KMS-11 (cell line): ENCODE measurements around the gene KCNC4.

Experiments used
- H2AFZ ChIP-seq: fragments of 200-600 bp; sonication (generic); 2 replicates; pipeline ENCODE4 v1.6.1; 2016; ENCODE audit warnings: antibody characterized with exemption, mixed run types, low read depth
- H3K27ac ChIP-seq: fragments of 200-600 bp; sonication (generic); 2 replicates; pipeline ENCODE4 v1.6.1; 2016; ENCODE audit warnings: mild to moderate bottlenecking, mixed run types
- H3K27me3 ChIP-seq: fragments of 200-600 bp; sonication (generic); 2 replicates; pipeline ENCODE4 v1.6.1; 2017; ENCODE audit warnings: mild to moderate bottlenecking, low read depth, mixed run types, moderate library complexity; ENCODE audit not compliant: insufficient read depth
- H3K36me3 ChIP-seq: fragments of 200-600 bp; sonication (generic); 2 replicates; pipeline ENCODE4 v1.6.1; 2017; ENCODE audit warnings: mild to moderate bottlenecking, mixed run types; ENCODE audit not compliant: insufficient read depth
- H3K4me1 ChIP-seq: fragments of 200-600 bp; sonication (generic); 2 replicates; pipeline ENCODE4 v1.6.1; 2016; ENCODE audit warnings: mild to moderate bottlenecking, low read depth, mixed run types; ENCODE audit not compliant: poor library complexity, severe bottlenecking
- H3K4me2 ChIP-seq: fragments of 200-600 bp; sonication (generic); 2 replicates; pipeline ENCODE4 v1.7.0; 2016; ENCODE audit warnings: mild to moderate bottlenecking, mixed run types
- H3K4me3 ChIP-seq: fragments of 200-600 bp; sonication (generic); IDR thresholded peaks from 2 replicates; pipeline ENCODE4 v1.6.1; 2017; ENCODE audit warnings: low read depth, low read length, mixed read lengths; ENCODE audit not compliant: insufficient read depth
- H3K79me2 ChIP-seq: fragments of 200-600 bp; sonication (generic); 2 replicates; pipeline ENCODE4 v1.6.1; 2016; ENCODE audit warnings: low read depth, mixed run types; ENCODE audit not compliant: insufficient read depth
- H3K9ac ChIP-seq: fragments of 200-600 bp; sonication (generic); 2 replicates; pipeline ENCODE4 v1.6.1; 2016; ENCODE audit warnings: mild to moderate bottlenecking, mixed run types
- H4K20me1 ChIP-seq: fragments of 200-600 bp; sonication (generic); 2 replicates; pipeline ENCODE4 v1.6.1; 2016; ENCODE audit warnings: mild to moderate bottlenecking, mixed run types; ENCODE audit not compliant: insufficient read depth
- CTCF ChIP-seq: fragments of 200-600 bp; sonication (generic); conservative IDR thresholded peaks from 2 replicates; pipeline ENCODE4 v1.6.1; 2017; ENCODE audit warnings: low read depth, mild to moderate bottlenecking, antibody characterized with exemption, low read length, moderate library complexity, mixed read lengths

Gene KCNC4

GRCh38 chr1:110218739-110219138 lies 8.6 kb downstream of the KCNC4 start:
- Histone ChIP-seq H3K4me2 (no peak overlapping the region), H3K4me1 (no peaks in the 10 kb centered on the region), H2AFZ (no peak overlapping the region), H4K20me1 (no peaks in the 10 kb centered on the region), H3K79me2 (no peaks in the 10 kb centered on the region), H3K36me3 (no peaks in the 10 kb centered on the region), H3K27me3 (no peaks in the 10 kb centered on the region), H3K4me3 (no peak overlapping the region), H3K27ac (no peak overlapping the region), H3K9ac (no peak overlapping the region)
- TF ChIP-seq CTCF: no peak

- no peaks in the 10 kb centered on the region for H3K79me2 ChIP-seq
- no peaks in the 10 kb centered on the region for H3K27me3 ChIP-seq
- H3K36me3 ChIP-seq: no peaks in the 10 kb centered on the region
- no peak overlapping the region for H3K27ac ChIP-seq
- no peaks in the 10 kb centered on the region for H3K4me1 ChIP-seq
- no peak overlapping the region for H3K4me2 ChIP-seq
- no peak overlapping the region for H2AFZ ChIP-seq
- no peak for TF ChIP-seq CTCF
- H3K4me3 ChIP-seq: no peak overlapping the region
- no peaks in the 10 kb centered on the region for H4K20me1 ChIP-seq
- no peak overlapping the region for H3K9ac ChIP-seq
Observed at GRCh38 chr1:110220324-110220723, 10.2 kb downstream of the KCNC4 start.

- Histone ChIP-seq H3K4me1 (no peaks in the 10 kb centered on the region), H3K79me2 (no peaks in the 10 kb centered on the region), H3K9ac (no peak overlapping the region), H3K27me3 (no peaks in the 10 kb centered on the region), H3K4me3 (no peak overlapping the region), H3K36me3 (no peaks in the 10 kb centered on the region), H3K4me2 (no peak overlapping the region), H2AFZ (no peak overlapping the region), H4K20me1 (no peaks in the 10 kb centered on the region), H3K27ac (no peak overlapping the region)
- no peak for TF ChIP-seq CTCF
Observed at GRCh38 chr1:110221119-110221518, 11.0 kb downstream of the KCNC4 start.

- Histone ChIP-seq H3K27me3 (no peaks in the 10 kb centered on the region), H3K27ac (no peak overlapping the region), H3K4me2 (no peak overlapping the region), H3K9ac (no peak overlapping the region), H4K20me1 (no peaks in the 10 kb centered on the region), H3K36me3 (no peaks in the 10 kb centered on the region), H2AFZ (no peak overlapping the region), H3K4me3 (no peak overlapping the region), H3K4me1 (no peaks in the 10 kb centered on the region), H3K79me2 (no peaks in the 10 kb centered on the region)
- no peak for TF ChIP-seq CTCF
Observed at GRCh38 chr1:110223127-110223526, 13.0 kb downstream of the KCNC4 start.

- no peak overlapping the region for H3K9ac ChIP-seq
- no peaks in the 10 kb centered on the region for H3K79me2 ChIP-seq
- no peak overlapping the region for H3K27ac ChIP-seq
- no peaks in the 10 kb centered on the region for H3K27me3 ChIP-seq
- H3K4me3 ChIP-seq: no peak overlapping the region
- H4K20me1 ChIP-seq: no peaks in the 10 kb centered on the region
- no peaks in the 10 kb centered on the region for H3K36me3 ChIP-seq
- no peaks in the 10 kb centered on the region for H3K4me1 ChIP-seq
- H3K4me2 ChIP-seq: no peak overlapping the region
- H2AFZ ChIP-seq: no peak overlapping the region
- no peak for TF ChIP-seq CTCF
Observed at GRCh38 chr1:110223581-110223980, 13.5 kb downstream of the KCNC4 start.
